ENCODE results near the gene NEK8.

The NEK8 gene

GRCh38 chr17:28743243-28744103, 14.9 kb downstream of the NEK8 start, which contains the start of gene TRAF4:
Gene TRAF4 (plus strand): TSS chr17:28744011. CDS start chr17:28744113, 102 bp downstream.
- peak within 1 kb of the TSS; percentile 99 for H3K27ac ChIP-seq
- DNase-seq (ENCODE audit: low read depth, low spot score) = no peak

GRCh38 chr17:28744104-28744971, 15.8 kb downstream of the NEK8 start:
- no peak for DNase-seq (ENCODE audit: low read depth, low spot score)
- peak overlapping the region; percentile 99 for H3K27ac ChIP-seq

- peak overlapping the region; percentile 99 for H3K27ac ChIP-seq
- DNase-seq (ENCODE audit: low read depth, low spot score) = no peak
These were observed 16.6 kb downstream of the NEK8 start for GRCh38 chr17:28744972-28745785.

GRCh38 chr17:28745786-28746411, 17.3 kb downstream of the NEK8 start:
- peak; percentile 79 for DNase-seq (ENCODE audit: low read depth, low spot score)
- H3K27ac ChIP-seq = peak overlapping the region; percentile 99

GRCh38 chr17:28746611-28747050, 18.0 kb downstream of the NEK8 start:
- no peak for DNase-seq (ENCODE audit: low read depth, low spot score)

GRCh38 chr17:28747051-28747691, 18.6 kb downstream of the NEK8 start:
- DNase-seq (ENCODE audit: low read depth, low spot score) = no peak
- H3K27ac ChIP-seq = peak overlapping the region; percentile 99

More at GRCh38 chr17:28746611-28747050, 18.0 kb downstream of the NEK8 start:
- H3K27ac ChIP-seq = peak overlapping the region; percentile 99

- peak overlapping the region; percentile 99 for H3K27ac ChIP-seq
- DNase-seq (ENCODE audit: low read depth, low spot score) = no peak
These were observed 19.5 kb downstream of the NEK8 start for GRCh38 chr17:28747801-28748750.

- no peak for DNase-seq (ENCODE audit: low read depth, low spot score)
- peak overlapping the region; percentile 99 for H3K27ac ChIP-seq
These were observed 20.4 kb downstream of the NEK8 start for GRCh38 chr17:28748852-28749515.

GRCh38 chr17:28749516-28750177, 21.1 kb downstream of the NEK8 start:
- DNase-seq (ENCODE audit: low read depth, low spot score) = no peak
- H3K27ac ChIP-seq = peak overlapping the region; percentile 99

- H3K27ac ChIP-seq = peak overlapping the region; percentile 99
- no peak for DNase-seq (ENCODE audit: low read depth, low spot score)
These were observed 21.8 kb downstream of the NEK8 start for GRCh38 chr17:28750178-28751047.

- DNase-seq (ENCODE audit: low read depth, low spot score) = no peak
- H3K27ac ChIP-seq = peak overlapping the region; percentile 99
These were observed 23.2 kb downstream of the NEK8 start for GRCh38 chr17:28751600-28752366.

- no peak for DNase-seq (ENCODE audit: low read depth, low spot score)
- H3K27ac ChIP-seq = no peak overlapping the region
These were observed 26.9 kb downstream of the NEK8 start for GRCh38 chr17:28755486-28755885.

- no peak overlapping the region for H3K27ac ChIP-seq
- no peak for DNase-seq (ENCODE audit: low read depth, low spot score)
These were observed 27.6 kb downstream of the NEK8 start for GRCh38 chr17:28756049-28756804.

GRCh38 chr17:28758411-28759121, 30.0 kb downstream of the NEK8 start:
- no peak overlapping the region for H3K27ac ChIP-seq
- DNase-seq (ENCODE audit: low read depth, low spot score) = no peak

Measured in epithelial cell of prostate (primary cell).